BJ (cell line): ENCODE data around the gene CERK. TPM values are rescaled to one million over a fixed set of nuclear protein-coding genes. Genes with fewer than 3 reads are reported as not detected.

Experiments
- CTCF ChIA-PET: fragments of 350-600 bp; formaldehyde crosslinking; extraction: SDS; loops from one replicate; lab custom pipeline; 2021; ENCODE audit warnings: antibody characterized with exemption, inconsistent platforms; lab: Yijun Ruan, JAX
- POLR2A ChIA-PET: fragments of 300-600 bp; sonication (Branson Sonifier 250); formaldehyde crosslinking; extraction: SDS; loops from one replicate; lab custom pipeline; 2021; ENCODE audit warnings: antibody characterized with exemption; lab: Charles Lee
- DNase-seq: peaks from one replicate; pipeline ENCODE4 v3.0.0-alpha.2; 2011; ENCODE audit warnings: low read depth
- H3K27me3 ChIP-seq: 2 replicates; pipeline ENCODE4 v1.6.0; 2011; ENCODE audit warnings: low read length; ENCODE audit not compliant: control insufficient read depth, insufficient read depth
- H3K36me3 ChIP-seq: 2 replicates; pipeline ENCODE4 v1.5.1; 2011; ENCODE audit warnings: low read length; ENCODE audit not compliant: control insufficient read depth, insufficient read depth
- H3K4me3 ChIP-seq: 2 replicates; pipeline ENCODE4 v1.5.1; 2011; ENCODE audit warnings: low read depth, mild to moderate bottlenecking, control low read depth, low read length
- polyA plus RNA-seq: library from polyadenylated mRNA; depleted of rRNA; stranded (reverse); fragments of >200 nt; gene quantifications from 2 replicates; pipeline ENCODE4 v1.2.3, GENCODE V29; 2011
- TF ChIP-seq, protein P1 (sequence below): IDR thresholded peaks from 2 replicates; pipeline ENCODE4 v1.5.1; 2011; ENCODE audit warnings: low read depth, mild to moderate bottlenecking, control low read depth, inconsistent platforms, low read length, moderate library complexity; ENCODE audit not compliant: insufficient read depth

The CERK gene
- polyA plus RNA-seq, 1 experiment, result 32.6 TPM

DNA sequence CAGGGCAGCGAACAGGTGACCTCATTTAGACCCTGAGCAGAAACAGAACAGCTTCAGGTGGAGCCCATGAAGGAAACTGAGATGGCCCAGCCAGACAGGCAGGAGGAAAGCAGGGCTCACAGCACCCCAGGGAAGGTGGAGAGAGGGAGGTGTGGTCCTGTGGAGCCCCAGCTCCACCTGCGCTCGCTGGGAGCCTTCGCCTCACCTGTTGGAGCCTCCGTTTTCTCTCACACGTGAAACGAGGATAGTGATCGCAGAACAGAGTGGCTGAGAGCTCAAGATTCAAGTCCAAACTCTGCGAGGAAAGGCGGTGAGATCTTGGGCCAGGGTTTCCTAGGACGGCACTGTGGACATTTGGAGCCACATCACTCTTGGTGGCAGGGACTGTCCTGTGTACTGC is 8.6 kb upstream of the CERK start:
- POLR2A ChIA-PET, result no interaction called here
- H3K27me3 ChIP-seq, result no peaks in the 10 kb centered on the region; the same call in 1 of the 2 replicates
- DNase-seq, result no peak
- CTCF ChIA-PET, result interaction anchor here (1.5 kb wide), 1 partner anchor 12 kb away, joined by 4 read pairs; no protein-coding TSS in a partner anchor
- TF ChIP-seq, protein P1, sequence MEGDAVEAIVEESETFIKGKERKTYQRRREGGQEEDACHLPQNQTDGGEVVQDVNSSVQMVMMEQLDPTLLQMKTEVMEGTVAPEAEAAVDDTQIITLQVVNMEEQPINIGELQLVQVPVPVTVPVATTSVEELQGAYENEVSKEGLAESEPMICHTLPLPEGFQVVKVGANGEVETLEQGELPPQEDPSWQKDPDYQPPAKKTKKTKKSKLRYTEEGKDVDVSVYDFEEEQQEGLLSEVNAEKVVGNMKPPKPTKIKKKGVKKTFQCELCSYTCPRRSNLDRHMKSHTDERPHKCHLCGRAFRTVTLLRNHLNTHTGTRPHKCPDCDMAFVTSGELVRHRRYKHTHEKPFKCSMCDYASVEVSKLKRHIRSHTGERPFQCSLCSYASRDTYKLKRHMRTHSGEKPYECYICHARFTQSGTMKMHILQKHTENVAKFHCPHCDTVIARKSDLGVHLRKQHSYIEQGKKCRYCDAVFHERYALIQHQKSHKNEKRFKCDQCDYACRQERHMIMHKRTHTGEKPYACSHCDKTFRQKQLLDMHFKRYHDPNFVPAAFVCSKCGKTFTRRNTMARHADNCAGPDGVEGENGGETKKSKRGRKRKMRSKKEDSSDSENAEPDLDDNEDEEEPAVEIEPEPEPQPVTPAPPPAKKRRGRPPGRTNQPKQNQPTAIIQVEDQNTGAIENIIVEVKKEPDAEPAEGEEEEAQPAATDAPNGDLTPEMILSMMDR, result no peak
- no peak overlapping the region for H3K4me3 ChIP-seq
- no peaks in the 10 kb centered on the region for H3K36me3 ChIP-seq

DNA sequence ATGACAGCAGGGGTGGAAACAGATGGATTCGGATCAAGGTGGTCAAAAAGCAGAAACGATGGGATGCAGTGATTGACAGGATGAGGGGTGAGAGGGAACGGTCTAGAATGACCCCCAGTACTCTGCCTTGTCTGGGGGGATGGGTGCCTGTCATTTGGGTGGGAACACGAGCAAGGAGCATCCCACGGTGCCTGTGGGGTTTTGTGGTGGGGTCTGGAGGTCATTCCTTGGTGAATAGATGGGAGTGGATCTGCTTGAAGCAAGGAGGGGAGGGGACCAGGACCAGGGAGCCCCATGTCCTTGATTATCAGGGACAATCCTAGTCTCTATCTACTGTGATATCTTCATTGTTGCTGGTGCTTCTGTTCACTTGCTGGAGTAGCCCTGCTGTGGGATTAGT is 8.1 kb upstream of the CERK start:
- DNase-seq, result no peak
- TF ChIP-seq, protein P1, result no peak
- no peak overlapping the region for H3K4me3 ChIP-seq
- ChIA-PET CTCF (interaction anchor here (1.3 kb wide), 1 partner anchor 12 kb away, joined by 4 read pairs; no protein-coding TSS in a partner anchor), POLR2A (no interaction called here)
- no peaks in the 10 kb centered on the region for H3K36me3 ChIP-seq
- no peaks in the 10 kb centered on the region; the same call in 1 of the 2 replicates for H3K27me3 ChIP-seq

DNA sequence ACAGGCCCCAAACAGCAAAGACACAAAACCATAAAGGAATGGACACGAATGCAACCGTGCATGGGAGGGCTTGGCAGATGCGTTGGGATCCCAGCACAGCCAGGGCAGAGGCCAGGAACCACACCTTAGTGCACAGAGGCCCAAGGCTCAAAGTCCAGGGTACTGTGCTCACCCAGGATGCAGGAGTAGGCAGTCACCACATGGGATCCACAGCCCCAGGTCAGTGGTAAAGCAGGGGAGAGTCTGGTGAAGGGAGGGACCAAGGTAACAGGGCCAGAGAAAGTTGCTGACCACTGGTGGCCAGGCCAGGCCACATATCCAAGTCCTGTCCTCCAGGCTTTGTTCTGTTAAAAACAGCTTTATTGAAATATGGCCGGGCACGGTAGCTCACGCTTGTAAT is 6.5 kb upstream of the CERK start:
- H3K36me3 ChIP-seq, result no peaks in the 10 kb centered on the region
- ChIA-PET POLR2A (no interaction called here), CTCF (interaction anchor here (1.2 kb wide), 1 partner anchor 10 kb away, joined by 3 read pairs; no protein-coding TSS in a partner anchor)
- DNase-seq, result no peak
- H3K4me3 ChIP-seq, result no peak overlapping the region
- no peaks in the 10 kb centered on the region; the same call in 1 of the 2 replicates for H3K27me3 ChIP-seq
- TF ChIP-seq, protein P1, result no peak

DNA sequence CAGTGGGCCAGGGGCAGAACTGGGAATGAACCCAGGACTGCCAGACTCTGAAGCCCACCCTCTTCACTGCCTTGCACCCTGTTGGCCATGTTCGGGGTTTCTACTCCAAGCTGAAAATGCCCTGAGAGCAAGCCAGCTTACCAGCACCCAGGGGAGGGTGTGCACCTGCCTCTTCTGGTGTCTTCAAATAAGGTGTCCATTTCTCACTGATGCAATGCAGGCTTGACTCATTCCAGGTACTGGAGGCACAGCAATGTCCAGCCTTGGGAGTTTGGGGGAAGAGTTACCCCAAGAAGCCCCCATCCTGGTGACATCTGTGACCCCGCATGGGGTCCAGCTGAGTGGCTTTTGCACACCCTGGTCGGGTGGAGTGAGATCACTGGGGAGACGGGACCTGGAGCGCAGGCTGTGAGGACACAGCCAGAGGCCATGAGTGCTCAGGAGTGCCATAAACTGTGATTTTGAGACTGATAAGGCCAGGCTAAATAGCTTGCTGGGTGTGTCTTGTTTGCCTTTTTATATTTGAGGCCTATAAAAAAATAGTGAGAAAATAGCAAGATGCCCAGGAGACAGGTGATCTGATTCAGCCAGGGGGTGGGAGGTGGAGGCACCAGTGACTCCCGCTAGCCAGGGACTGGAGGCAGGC is 4.6 kb upstream of the CERK start:
- CTCF ChIA-PET, result interaction anchor here (1.0 kb wide), 1 partner anchor 11 kb away, joined by 3 read pairs; no protein-coding TSS in a partner anchor
- no peaks in the 10 kb centered on the region for H3K36me3 ChIP-seq
- no peak for DNase-seq
- no peak overlapping the region for H3K4me3 ChIP-seq
- H3K27me3 ChIP-seq, result no peaks in the 10 kb centered on the region; the same call in 1 of the 2 replicates
- TF ChIP-seq, protein P1, result no peak
- POLR2A ChIA-PET, result no interaction called here

DNA sequence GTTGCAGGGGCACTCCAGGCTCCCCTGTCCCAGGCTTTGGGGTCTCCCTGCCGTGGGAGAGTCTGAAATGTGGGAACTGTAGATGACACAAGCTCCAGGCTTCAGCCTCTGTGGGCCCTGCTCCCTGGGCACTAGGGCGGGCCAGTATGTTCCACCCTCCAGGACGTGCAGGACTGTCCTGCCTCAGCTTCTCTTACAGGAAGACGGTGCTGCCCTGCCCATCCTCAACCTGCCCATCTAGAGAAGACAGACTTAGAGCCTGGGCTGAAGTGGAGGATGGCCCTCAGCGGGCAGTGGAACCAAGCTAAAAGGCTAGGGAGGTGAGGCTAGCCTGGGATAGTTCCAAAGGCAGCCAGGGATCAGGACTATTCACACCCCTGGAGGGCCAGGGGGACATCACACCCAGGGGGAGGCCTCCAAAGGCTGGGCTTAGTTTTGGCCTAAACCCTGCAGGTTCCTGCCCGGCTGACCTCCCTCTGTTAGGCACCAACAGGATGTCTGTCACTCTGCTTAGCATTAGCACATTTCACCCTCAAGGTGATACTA is 4.0 kb upstream of the CERK start:
- no peaks in the 10 kb centered on the region for H3K36me3 ChIP-seq
- H3K27me3 ChIP-seq, result no peaks in the 10 kb centered on the region; the same call in 1 of the 2 replicates
- POLR2A ChIA-PET, result no interaction called here
- CTCF ChIA-PET, result interaction anchor here (1.0 to 1.2 kb wide), 2 partner anchors 10 to 17 kb away, joined by 3 to 5 read pairs; no protein-coding TSS in a partner anchor
- H3K4me3 ChIP-seq, result no peak overlapping the region
- TF ChIP-seq, protein P1, result no peak
- DNase-seq, result no peak
